ENCODE results near the gene CUBN.

DNA sequence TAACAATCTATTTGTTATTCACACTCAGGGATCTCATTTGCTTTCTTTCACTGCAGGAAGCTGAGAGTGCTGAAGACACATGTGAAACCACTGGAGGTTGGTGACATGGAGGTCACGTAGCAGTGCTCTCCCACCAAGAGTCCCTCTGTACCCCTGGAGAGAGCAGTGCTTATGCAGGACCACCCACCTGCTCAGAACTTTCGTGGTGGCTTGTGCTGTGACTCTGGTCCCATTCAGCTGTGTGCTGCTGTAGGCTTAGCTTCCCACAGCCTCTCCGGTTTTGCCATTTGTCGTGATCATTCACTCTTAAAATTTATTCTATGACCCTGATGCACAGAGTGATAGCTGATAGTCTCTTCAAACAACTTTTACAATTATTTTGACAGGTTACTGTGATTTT, 216.3 kb downstream of the CUBN start:
- TF ChIP-seq, protein P1, sequence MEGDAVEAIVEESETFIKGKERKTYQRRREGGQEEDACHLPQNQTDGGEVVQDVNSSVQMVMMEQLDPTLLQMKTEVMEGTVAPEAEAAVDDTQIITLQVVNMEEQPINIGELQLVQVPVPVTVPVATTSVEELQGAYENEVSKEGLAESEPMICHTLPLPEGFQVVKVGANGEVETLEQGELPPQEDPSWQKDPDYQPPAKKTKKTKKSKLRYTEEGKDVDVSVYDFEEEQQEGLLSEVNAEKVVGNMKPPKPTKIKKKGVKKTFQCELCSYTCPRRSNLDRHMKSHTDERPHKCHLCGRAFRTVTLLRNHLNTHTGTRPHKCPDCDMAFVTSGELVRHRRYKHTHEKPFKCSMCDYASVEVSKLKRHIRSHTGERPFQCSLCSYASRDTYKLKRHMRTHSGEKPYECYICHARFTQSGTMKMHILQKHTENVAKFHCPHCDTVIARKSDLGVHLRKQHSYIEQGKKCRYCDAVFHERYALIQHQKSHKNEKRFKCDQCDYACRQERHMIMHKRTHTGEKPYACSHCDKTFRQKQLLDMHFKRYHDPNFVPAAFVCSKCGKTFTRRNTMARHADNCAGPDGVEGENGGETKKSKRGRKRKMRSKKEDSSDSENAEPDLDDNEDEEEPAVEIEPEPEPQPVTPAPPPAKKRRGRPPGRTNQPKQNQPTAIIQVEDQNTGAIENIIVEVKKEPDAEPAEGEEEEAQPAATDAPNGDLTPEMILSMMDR (IDR thresholded peaks at IDR 0.05 in 2 of 3, conservative IDR thresholded peaks at IDR 0.05 in 1 of 3; ENCODE audit: control insufficient read depth in 2 of 3, extremely low read depth in 1 of 3, insufficient read depth in 1 of 3, low read depth in 3 of 3, low read length in 3 of 3), result no peak
- TF ChIP-seq BCL3 (IDR thresholded peaks at IDR 0.05; ENCODE audit: borderline replicate concordance, insufficient read depth, low read depth, low read length, poor library complexity, severe bottlenecking) (no peak), TBL1XR1 (IDR thresholded peaks at IDR 0.05; ENCODE audit: low read depth, low read length) (no peak), DPF2 (IDR thresholded peaks at IDR 0.05) (no peak), POLR2A (IDR thresholded peaks at IDR 0.05; ENCODE audit: low read depth, low read length) (no peak), POLR2AphosphoS5 (IDR thresholded peaks at IDR 0.05; ENCODE audit: low read length) (no peak), BHLHE40 (IDR thresholded peaks at IDR 0.05; ENCODE audit: borderline replicate concordance in 1 of 2, low read depth in 2 of 2, low read length in 1 of 2) (no peak), HDAC2 (IDR thresholded peaks at IDR 0.05) (no peak)
- TF ChIP-seq, protein P2, sequence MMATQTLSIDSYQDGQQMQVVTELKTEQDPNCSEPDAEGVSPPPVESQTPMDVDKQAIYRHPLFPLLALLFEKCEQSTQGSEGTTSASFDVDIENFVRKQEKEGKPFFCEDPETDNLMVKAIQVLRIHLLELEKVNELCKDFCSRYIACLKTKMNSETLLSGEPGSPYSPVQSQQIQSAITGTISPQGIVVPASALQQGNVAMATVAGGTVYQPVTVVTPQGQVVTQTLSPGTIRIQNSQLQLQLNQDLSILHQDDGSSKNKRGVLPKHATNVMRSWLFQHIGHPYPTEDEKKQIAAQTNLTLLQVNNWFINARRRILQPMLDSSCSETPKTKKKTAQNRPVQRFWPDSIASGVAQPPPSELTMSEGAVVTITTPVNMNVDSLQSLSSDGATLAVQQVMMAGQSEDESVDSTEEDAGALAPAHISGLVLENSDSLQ (IDR thresholded peaks at IDR 0.05), result no peak
- TF ChIP-seq, protein P3, sequence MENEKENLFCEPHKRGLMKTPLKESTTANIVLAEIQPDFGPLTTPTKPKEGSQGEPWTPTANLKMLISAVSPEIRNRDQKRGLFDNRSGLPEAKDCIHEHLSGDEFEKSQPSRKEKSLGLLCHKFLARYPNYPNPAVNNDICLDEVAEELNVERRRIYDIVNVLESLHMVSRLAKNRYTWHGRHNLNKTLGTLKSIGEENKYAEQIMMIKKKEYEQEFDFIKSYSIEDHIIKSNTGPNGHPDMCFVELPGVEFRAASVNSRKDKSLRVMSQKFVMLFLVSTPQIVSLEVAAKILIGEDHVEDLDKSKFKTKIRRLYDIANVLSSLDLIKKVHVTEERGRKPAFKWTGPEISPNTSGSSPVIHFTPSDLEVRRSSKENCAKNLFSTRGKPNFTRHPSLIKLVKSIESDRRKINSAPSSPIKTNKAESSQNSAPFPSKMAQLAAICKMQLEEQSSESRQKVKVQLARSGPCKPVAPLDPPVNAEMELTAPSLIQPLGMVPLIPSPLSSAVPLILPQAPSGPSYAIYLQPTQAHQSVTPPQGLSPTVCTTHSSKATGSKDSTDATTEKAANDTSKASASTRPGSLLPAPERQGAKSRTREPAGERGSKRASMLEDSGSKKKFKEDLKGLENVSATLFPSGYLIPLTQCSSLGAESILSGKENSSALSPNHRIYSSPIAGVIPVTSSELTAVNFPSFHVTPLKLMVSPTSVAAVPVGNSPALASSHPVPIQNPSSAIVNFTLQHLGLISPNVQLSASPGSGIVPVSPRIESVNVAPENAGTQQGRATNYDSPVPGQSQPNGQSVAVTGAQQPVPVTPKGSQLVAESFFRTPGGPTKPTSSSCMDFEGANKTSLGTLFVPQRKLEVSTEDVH (IDR thresholded peaks at IDR 0.05; ENCODE audit: low read depth, partially characterized antibody), result no peak

All from GM12878 (cell line).